Measurements from ENCODE around the gene LST1. TPM values are rescaled to one million over a fixed set of nuclear protein-coding genes. Genes with fewer than 3 reads are reported as not detected.

The LST1 gene
- total RNA-seq, 4 donors from 2014 or later, result 1.6 to 22.3 (median 4.1) TPM; not detected in 1

DNA sequence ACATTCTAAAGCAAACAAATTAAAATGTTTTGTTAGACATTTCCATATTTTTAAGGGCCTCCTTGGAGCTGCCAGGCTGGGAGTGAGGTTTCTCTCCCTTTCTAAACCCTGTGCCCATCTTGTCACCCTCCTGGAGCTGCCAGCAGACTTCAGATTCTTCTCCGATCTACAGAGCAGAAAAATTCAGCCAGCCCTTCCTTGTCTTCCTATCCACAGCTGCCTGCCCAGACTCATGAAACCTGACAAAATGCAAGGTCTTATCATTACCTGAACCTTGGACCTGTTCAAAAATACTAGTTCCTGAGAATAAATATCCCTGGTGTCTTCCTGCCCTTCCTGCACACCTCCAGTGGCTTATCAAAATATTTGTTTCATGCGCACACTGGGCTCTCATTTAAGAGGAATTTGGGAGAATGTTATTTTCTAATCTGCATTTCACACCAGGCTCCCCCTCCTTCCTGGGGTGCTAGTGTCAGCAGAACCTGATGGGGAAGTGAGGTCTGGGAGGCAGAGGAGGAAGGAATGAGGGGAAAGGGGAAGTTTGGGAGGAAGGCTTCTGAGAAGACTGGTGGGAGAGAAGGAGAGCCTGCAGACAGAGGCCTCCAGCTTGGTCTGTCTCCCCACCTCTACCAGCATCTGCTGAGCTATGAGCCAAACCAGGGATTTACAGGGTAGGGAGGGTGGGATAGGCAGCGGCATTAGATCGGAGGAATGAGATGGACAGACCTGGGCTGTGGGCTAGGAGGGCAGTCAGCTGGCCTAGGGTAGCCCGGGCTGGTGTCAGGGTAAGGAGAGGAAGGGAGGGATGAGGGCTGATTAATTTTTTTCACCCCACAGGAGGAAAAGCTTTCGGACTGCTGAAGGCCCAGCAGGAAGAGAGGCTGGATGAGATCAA is 28.9 kb downstream of the LST1 start, which contains the start of gene AIF1:
TSS of gene AIF1 (plus strand) at position 551 of the 895 bp plus-strand sequence. CDS start at position 647, 96 bp downstream.
- ATAC-seq, result no peak
- no peak for DNase-seq

GRCh38 chr6:31615748-31616147 is 29.7 kb downstream of the LST1 start:
- TF ChIP-seq CTCF (IDR thresholded peaks at IDR 0.05 in 4 of 5, conservative IDR thresholded peaks at IDR 0.05 in 1 of 5) (no peak), POLR2A (IDR thresholded peaks at IDR 0.05) (no peak)
- DNase-seq (no peak), ATAC-seq (no peak)
- in situ Hi-C loops (cut with MboI; ENCODE audit: low sequenced_read_pairs in 4 of 4) (no loop called here), intact Hi-C loops (cut with DNase I; ENCODE audit: low total_unique reads) (no loop called here)
- Histone ChIP-seq H3K36me3 (no peaks in the 10 kb centered on the region), H3K27ac (no peak overlapping the region), H3K4me3 (peak overlapping the region in 1 of 4 donors; percentile 27), H3K27me3 (no peaks in the 10 kb centered on the region), H3K9me3 (no peaks in the 10 kb centered on the region), H3K4me1 (peaks cover 4% of the 10 kb centered on the region in 2 donors)

More for the DNA sequence above, 28.9 kb downstream of the LST1 start, which contains the start of gene AIF1:
- Histone ChIP-seq H3K4me3 (peak within 1 kb of the TSS in 1 of 4 donors; percentile 27), H3K27me3 (no peaks in the 10 kb centered on the region), H3K4me1 (peaks cover 4% of the 10 kb centered on the region in 2 donors), H3K36me3 (no peaks in the 10 kb centered on the region), H3K27ac (no peak within 1 kb of the TSS), H3K9me3 (no peaks in the 10 kb centered on the region)
- intact Hi-C loops (cut with DNase I; ENCODE audit: low total_unique reads) (no loop called here), in situ Hi-C loops (cut with MboI; ENCODE audit: low sequenced_read_pairs in 4 of 4) (no loop called here)
- TF ChIP-seq CTCF (IDR thresholded peaks at IDR 0.05 in 4 of 5, conservative IDR thresholded peaks at IDR 0.05 in 1 of 5) (no peak), POLR2A (IDR thresholded peaks at IDR 0.05) (no peak)

DNA sequence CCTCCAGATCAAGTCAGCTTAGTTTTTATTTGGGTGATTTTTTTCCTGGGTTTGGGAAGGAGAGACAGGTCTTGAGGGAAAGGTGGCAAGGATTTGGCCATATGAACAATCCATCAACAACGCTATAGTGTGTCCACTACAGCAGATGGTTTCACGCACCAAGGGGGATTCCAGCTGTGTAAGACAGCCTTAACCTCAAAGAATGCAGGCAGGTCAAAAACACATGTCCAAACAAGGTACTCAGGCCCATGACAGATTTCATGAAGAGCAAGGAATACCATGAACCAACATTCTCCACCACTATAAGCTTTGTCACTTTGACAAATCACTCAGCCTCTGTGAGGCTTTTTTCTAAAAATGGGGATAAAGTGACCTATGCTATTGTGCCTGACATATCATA is 30.9 kb downstream of the LST1 start:
- Histone ChIP-seq H3K4me3 (no peak overlapping the region), H3K27ac (no peak overlapping the region), H3K9me3 (no peaks in the 10 kb centered on the region), H3K27me3 (no peaks in the 10 kb centered on the region), H3K4me1 (peaks cover 12 to 13% of the 10 kb centered on the region in 2 donors), H3K36me3 (no peaks in the 10 kb centered on the region)
- in situ Hi-C loops (cut with MboI; ENCODE audit: low sequenced_read_pairs in 4 of 4) (no loop called here), intact Hi-C loops (cut with DNase I; ENCODE audit: low total_unique reads) (no loop called here)
- DNase-seq, result no peak
- no peak for ATAC-seq
- TF ChIP-seq POLR2A (IDR thresholded peaks at IDR 0.05) (no peak), CTCF (IDR thresholded peaks at IDR 0.05 in 4 of 5, conservative IDR thresholded peaks at IDR 0.05 in 1 of 5) (no peak)

DNA sequence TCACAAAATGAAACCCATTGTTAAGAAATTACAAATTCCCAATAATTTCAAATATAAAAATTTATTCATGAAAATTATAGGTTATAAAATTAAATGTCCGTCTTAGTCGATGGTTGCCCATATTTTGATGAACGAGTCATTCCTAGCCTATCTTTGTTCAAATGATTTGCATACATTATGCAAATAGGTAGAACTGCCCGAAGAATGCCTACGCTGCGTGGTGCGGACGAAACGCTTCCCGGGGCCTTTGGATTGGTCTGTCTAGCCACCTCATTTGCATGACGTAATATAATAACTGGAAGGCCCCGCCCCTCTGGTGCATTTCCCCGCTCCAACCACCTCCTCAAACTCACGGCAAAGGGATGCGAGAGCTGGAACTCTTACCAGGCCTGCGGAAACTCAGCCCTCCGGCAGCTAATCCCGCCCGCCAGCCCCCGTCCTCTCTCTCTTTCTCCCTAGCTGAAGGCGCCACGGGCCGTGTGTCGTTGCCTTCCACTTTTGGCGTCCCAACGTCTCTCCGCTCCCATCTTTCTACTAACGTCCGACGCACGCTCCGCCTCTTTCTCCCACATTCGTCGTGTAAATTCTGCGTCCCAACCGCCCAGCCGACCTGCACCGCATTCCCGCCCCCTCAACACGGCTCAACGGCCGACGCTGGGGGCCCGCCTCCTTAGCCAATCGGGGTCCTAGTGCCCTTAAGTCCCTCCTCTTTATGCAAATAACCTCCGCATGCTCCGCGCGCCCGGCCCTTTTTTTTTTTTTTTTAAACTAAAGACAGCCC is 33.9 kb downstream of the LST1 start:
- peak overlapping the region; percentile 62 to 95 (median 82) for H3K4me3 ChIP-seq
- peak; percentile 97 to 99 for DNase-seq
- in situ Hi-C loops (cut with MboI; ENCODE audit: low sequenced_read_pairs in 4 of 4) (no loop called here), intact Hi-C loops (cut with DNase I; ENCODE audit: low total_unique reads) (loop anchor here (1.0 to 10.0 kb wide), 6 partner anchors 32 to 1005 kb away; partner anchors contain the start of genes ATP6V1G2, BAG6, FKBPL and MRPS18B)
- ATAC-seq, result peak; percentile 86 to 87
- H3K36me3 ChIP-seq, result peaks cover 0 to 23% of the 10 kb centered on the region in 2 donors
- H3K27me3 ChIP-seq, result no peaks in the 10 kb centered on the region
- no peaks in the 10 kb centered on the region for H3K9me3 ChIP-seq
- peak; percentile 69 to 90 for TF ChIP-seq POLR2A (IDR thresholded peaks at IDR 0.05)
- TF ChIP-seq CTCF (IDR thresholded peaks at IDR 0.05 in 4 of 5, conservative IDR thresholded peaks at IDR 0.05 in 1 of 5), result no peak
- peaks cover 19 to 21% of the 10 kb centered on the region in 2 donors for H3K4me1 ChIP-seq
- H3K27ac ChIP-seq, result peak overlapping the region; percentile 91 to 97 (median 96)

Measured in gastrocnemius medialis (tissue), 4 donors.